Measurements from ENCODE around the gene NCAM1. TPM values are rescaled to one million over a fixed set of nuclear protein-coding genes. Genes with fewer than 3 reads are reported as not detected.

NCAM1 gene
- total RNA-seq, 1 donor from 2014 or later, result 4.2 TPM

DNA sequence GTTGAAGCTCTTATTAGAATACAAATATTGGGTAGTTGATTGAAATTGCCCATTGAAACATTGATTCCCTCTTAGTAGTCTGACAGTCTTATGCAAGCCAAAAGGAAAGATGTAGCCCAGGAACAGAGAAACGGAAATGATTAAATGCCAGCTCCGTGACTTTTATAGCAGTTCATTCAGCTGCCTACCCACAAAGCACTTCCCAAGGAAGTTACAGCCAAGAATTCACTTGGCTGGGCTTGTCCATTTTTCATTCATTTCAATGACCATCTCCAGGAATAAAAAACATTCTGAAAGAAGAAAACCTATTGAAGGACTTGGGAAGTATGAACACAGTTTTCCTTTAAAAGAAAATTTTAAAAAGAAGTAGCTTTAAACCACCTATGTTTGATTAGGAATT, 62.0 kb downstream of the NCAM1 start:
- Histone ChIP-seq H3K4me1 (no peaks in the 10 kb centered on the region), H3K27ac (no peak overlapping the region), H3K4me3 (no peak overlapping the region), H3K36me3 (no peaks in the 10 kb centered on the region), H3K9me3 (no peaks in the 10 kb centered on the region), H3K27me3 (no peaks in the 10 kb centered on the region)
- intact Hi-C loops (cut with DNase I), result no loop called here
- DNase-seq, result no peak
- ATAC-seq, result no peak
- TF ChIP-seq, protein P1, sequence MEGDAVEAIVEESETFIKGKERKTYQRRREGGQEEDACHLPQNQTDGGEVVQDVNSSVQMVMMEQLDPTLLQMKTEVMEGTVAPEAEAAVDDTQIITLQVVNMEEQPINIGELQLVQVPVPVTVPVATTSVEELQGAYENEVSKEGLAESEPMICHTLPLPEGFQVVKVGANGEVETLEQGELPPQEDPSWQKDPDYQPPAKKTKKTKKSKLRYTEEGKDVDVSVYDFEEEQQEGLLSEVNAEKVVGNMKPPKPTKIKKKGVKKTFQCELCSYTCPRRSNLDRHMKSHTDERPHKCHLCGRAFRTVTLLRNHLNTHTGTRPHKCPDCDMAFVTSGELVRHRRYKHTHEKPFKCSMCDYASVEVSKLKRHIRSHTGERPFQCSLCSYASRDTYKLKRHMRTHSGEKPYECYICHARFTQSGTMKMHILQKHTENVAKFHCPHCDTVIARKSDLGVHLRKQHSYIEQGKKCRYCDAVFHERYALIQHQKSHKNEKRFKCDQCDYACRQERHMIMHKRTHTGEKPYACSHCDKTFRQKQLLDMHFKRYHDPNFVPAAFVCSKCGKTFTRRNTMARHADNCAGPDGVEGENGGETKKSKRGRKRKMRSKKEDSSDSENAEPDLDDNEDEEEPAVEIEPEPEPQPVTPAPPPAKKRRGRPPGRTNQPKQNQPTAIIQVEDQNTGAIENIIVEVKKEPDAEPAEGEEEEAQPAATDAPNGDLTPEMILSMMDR (IDR thresholded peaks at IDR 0.05), result no peak

DNA sequence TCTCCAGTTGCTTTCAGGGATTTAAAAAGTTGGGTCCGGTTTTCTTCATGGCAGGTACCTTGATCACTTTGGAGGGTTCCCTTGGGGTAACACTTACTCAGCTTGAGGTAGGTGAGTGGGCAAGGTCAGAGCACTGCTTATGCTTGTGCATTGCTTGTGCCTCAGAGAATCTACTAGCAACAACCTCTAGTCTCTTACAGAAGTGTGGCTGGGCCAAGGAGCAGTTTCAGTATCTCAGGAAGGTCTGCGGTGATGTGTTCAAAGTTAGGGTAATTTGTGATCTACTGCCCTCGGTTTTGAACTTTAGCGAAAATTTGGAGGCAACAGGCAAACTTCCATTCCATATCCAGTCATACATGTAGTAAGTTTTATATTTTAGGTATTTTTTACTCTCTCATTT, 62.8 kb downstream of the NCAM1 start:
- TF ChIP-seq, protein P1 (IDR thresholded peaks at IDR 0.05), result no peak
- intact Hi-C loops (cut with DNase I), result no loop called here
- ATAC-seq, result no peak

DNA sequence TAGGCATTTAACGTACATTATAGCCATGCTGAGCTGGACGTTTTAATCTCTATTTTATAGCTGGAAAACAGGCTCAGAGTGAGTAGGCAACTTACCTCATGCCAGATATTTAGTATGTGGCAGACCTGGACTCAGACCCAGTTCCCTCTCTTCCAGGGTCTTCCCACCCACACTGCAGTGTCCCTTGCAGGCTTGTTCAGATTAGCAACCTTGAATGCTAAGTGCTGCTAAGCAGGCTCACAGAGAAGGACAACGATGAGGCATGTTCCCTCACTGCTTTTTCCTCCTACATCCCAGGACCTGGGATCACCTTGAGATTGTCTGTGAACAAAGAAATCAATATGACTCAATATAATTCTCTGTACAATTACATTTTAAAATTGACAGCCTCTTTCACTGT, 65.6 kb downstream of the NCAM1 start:
- Histone ChIP-seq H3K9me3 (no peaks in the 10 kb centered on the region), H3K4me1 (no peaks in the 10 kb centered on the region), H3K27ac (no peak overlapping the region), H3K27me3 (no peaks in the 10 kb centered on the region), H3K4me3 (no peak overlapping the region), H3K36me3 (no peaks in the 10 kb centered on the region)
- intact Hi-C loops (cut with DNase I), result no loop called here
- TF ChIP-seq, protein P1 (IDR thresholded peaks at IDR 0.05), result no peak
- DNase-seq (no peak), ATAC-seq (no peak)

More for the DNA sequence above, 62.8 kb downstream of the NCAM1 start:
- Histone ChIP-seq H3K27me3 (no peaks in the 10 kb centered on the region), H3K27ac (no peak overlapping the region), H3K4me3 (no peak overlapping the region), H3K4me1 (no peaks in the 10 kb centered on the region), H3K36me3 (no peaks in the 10 kb centered on the region), H3K9me3 (no peaks in the 10 kb centered on the region)
- no peak for DNase-seq

DNA sequence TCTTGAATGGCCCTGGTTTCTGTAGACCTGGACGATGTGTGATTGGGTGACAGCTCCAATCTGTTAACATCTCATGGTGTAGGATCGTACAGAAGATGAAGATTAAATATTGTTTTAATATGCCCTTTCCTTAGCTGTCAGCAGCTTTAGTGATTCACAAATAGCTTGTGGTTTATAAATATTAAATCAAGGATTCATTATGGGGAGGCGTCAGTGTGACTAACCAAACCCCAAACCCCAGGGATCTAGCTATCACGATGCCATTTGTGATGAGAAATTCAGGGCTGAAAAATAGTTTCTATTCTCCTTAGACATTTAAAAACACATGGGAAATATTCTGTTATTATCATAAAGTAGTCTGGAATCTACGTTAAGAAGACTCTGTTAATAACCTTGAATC, 73.4 kb downstream of the NCAM1 start:
- Histone ChIP-seq H3K27ac (no peak overlapping the region), H3K9me3 (no peaks in the 10 kb centered on the region), H3K4me1 (no peaks in the 10 kb centered on the region), H3K27me3 (no peaks in the 10 kb centered on the region), H3K4me3 (no peak overlapping the region), H3K36me3 (no peaks in the 10 kb centered on the region)
- intact Hi-C loops (cut with DNase I), result no loop called here
- ATAC-seq (no peak), DNase-seq (no peak)
- TF ChIP-seq, protein P1 (IDR thresholded peaks at IDR 0.05), result no peak

DNA sequence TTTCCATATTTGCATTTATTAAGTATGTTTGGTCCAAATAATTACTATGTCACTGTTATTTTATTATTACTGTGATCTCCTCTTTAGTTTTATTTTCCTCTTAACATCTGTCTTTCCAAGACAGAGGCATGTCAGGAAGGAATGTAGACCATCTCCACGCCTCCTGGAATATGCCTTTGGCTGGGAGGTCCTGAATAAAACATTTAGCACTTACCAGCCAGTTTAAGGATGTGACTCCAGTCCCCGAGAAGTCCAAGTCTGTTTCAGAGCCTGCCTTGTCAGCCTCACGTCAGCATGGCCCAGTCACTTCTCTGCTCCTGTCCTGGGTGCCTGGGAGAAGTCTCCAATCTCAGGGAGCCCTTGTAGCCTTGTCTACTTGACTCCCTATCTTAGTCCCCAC, 74.5 kb downstream of the NCAM1 start:
- no peak for ATAC-seq
- intact Hi-C loops (cut with DNase I), result no loop called here
- Histone ChIP-seq H3K27me3 (no peaks in the 10 kb centered on the region), H3K4me1 (no peaks in the 10 kb centered on the region), H3K27ac (no peak overlapping the region), H3K9me3 (no peaks in the 10 kb centered on the region), H3K4me3 (no peak overlapping the region), H3K36me3 (no peaks in the 10 kb centered on the region)
- no peak for DNase-seq
- TF ChIP-seq, protein P1 (IDR thresholded peaks at IDR 0.05), result no peak

DNA sequence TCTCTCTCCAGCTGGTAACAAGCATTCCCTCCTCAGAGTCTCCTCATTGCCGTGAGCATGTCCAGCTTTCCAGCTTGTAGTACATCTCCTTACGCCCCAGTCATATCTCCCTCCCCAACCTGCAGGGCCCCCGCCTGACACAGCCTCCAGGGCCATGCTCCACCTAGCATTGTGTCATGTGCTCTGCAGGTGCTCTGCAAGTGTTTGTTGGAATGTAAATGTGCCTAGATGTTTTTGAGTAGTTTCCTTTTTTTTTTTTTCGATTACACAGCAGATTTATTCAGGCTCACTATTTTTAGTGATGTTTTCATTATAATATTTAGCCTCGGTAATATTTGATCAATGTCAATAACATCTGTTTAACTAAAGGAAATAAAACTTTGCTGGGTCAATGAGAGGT, 82.5 kb downstream of the NCAM1 start:
- H3K4me1 ChIP-seq, result no peaks in the 10 kb centered on the region
- H3K27ac ChIP-seq, result no peak overlapping the region
- intact Hi-C loops (cut with DNase I), result no loop called here
- no peaks in the 10 kb centered on the region for H3K36me3 ChIP-seq
- no peaks in the 10 kb centered on the region for H3K9me3 ChIP-seq
- ATAC-seq, result no peak
- no peak overlapping the region for H3K4me3 ChIP-seq
- H3K27me3 ChIP-seq, result no peaks in the 10 kb centered on the region
- no peak for DNase-seq
- TF ChIP-seq, protein P1 (IDR thresholded peaks at IDR 0.05), result no peak

Measured in upper lobe of right lung (tissue), 1 donor.